Prostate gland (tissue), 2 donors: ENCODE measurements around the gene SMURF2. TPM values are rescaled to one million over a fixed set of nuclear protein-coding genes. Genes with fewer than 3 reads are reported as not detected.
"Not testable (repeated sequence)": the region's sequence is repeated elsewhere in the genome, so short reads cannot be mapped to it uniquely, and the experiment has no call there.

ENCODE experiments used
- DNase-seq: peaks from one replicate; pipeline ENCODE4 v3.0.0-alpha.2; 2019; ENCODE audit warnings: low spot score
- H3K27ac ChIP-seq, 2 donors: fragments of 200-600 bp; sonication (generic); 2 replicates each; pipeline ENCODE4 v1.5.1; 2017 to 2019
- H3K27me3 ChIP-seq: fragments of 200-600 bp; sonication (generic); replicated peaks from 2 replicates; pipeline ENCODE4 v1.5.1; 2019; ENCODE audit not compliant: insufficient read depth
- H3K36me3 ChIP-seq, 2 donors: fragments of 200-600 bp; sonication (generic); 1 replicate in 1 of 2; 2 replicates in 1 of 2; pipeline versions ENCODE4 v1.5.1 to v1.8.1; 2017 to 2019
- H3K4me1 ChIP-seq: fragments of 200-600 bp; sonication (generic); replicated peaks from 2 replicates; pipeline ENCODE4 v1.5.1; 2019
- H3K4me3 ChIP-seq, 2 donors: fragments of 200-600 bp; sonication (generic); 2 replicates each; pipeline ENCODE4 v1.5.1; 2017 to 2019
- H3K9me3 ChIP-seq: fragments of 200-600 bp; sonication (generic); 2 replicates; pipeline ENCODE4 v1.5.1; 2017
- CTCF ChIP-seq, 4 experiments: fragments of 200-600 bp in 2 of 4; fragments of 450-650 bp in 2 of 4; sonication (generic) in 2 of 4; IDR thresholded peaks; 1 replicate in 3 of 4; 2 replicates in 1 of 4; pipeline ENCODE4 v1.5.1; 2016 to 2019; ENCODE audit warnings: antibody characterized with exemption in 4 of 4, mild to moderate bottlenecking in 2 of 4, moderate library complexity in 2 of 4
- POLR2A ChIP-seq: fragments of 450-650 bp; IDR thresholded peaks from one replicate; pipeline ENCODE4 v1.6.1; 2016; ENCODE audit warnings: antibody characterized with exemption, mild to moderate bottlenecking
- POLR2AphosphoS5 ChIP-seq: sonication (generic); formaldehyde crosslinking; IDR thresholded peaks from one replicate; pipeline ENCODE4 v1.6.1; 2017; ENCODE audit warnings: antibody characterized with exemption
- WGBS: methylation state at CpG from one replicate; pipeline ENCODE4 v1.1.5; 2018; 5-methylcytosine and 5-hydroxymethylcytosine counted together
- intact Hi-C: fragments of 100-400 bp; cut with DNase I; formaldehyde crosslinking; loops from one replicate; pipeline ENCODE4 v1.14.2; 2022
- total RNA-seq, 2 donors: library from RNA; depleted of rRNA; stranded (reverse); fragments of >200 nt; gene quantifications; one replicate each; pipeline ENCODE4 v1.1.0, GENCODE V29; 2016

Gene SMURF2
- total RNA-seq, 2 donors from 2014 or later, result 21.5 to 29.1 TPM

- TF ChIP-seq POLR2A, result no peak
- TF ChIP-seq POLR2AphosphoS5, result peak; percentile 22
- no peaks in the 10 kb centered on the region for H3K36me3 ChIP-seq
- DNase-seq, result peak; percentile 42
- H3K27me3 ChIP-seq, result no peaks in the 10 kb centered on the region
- no peaks in the 10 kb centered on the region for H3K4me1 ChIP-seq
- peak overlapping the region; percentile 76 to 92 for H3K4me3 ChIP-seq
- peak overlapping the region; percentile 91 to 97 for H3K27ac ChIP-seq
- no peaks in the 10 kb centered on the region for H3K9me3 ChIP-seq
- intact Hi-C loops, result loop anchor here (5.0 kb wide), 1 partner anchor 161 kb away; no protein-coding TSS in a partner anchor
- 58% methylated on average over 18 of the region's 18 CpGs for WGBS
Observed at GRCh38 chr17:64662774-64663367, 764 bp upstream of the SMURF2 start.

- Histone ChIP-seq H3K27ac (peak overlapping the region; percentile 91 to 97), H3K27me3 (no peaks in the 10 kb centered on the region), H3K4me1 (no peaks in the 10 kb centered on the region), H3K36me3 (no peaks in the 10 kb centered on the region), H3K9me3 (no peaks in the 10 kb centered on the region), H3K4me3 (peak overlapping the region; percentile 76 to 92)
- 0% methylated on average over 27 of the region's 32 CpGs for WGBS
- peak; percentile 61 for DNase-seq
- TF ChIP-seq POLR2AphosphoS5 (no peak), CTCF (IDR thresholded peaks at IDR 0.05) (no peak), POLR2A (no peak)
- intact Hi-C loops, result loop anchor here (5.0 kb wide), 1 partner anchor 159 kb away; no protein-coding TSS in a partner anchor
Observed at GRCh38 chr17:64661726-64661975, 456 bp downstream of the SMURF2 start.

GRCh38 chr17:64660978-64661725 is 955 bp downstream of the SMURF2 start:
- not testable (repeated sequence) for H3K36me3 ChIP-seq, H3K9me3 ChIP-seq, H3K4me1 ChIP-seq, H3K27me3 ChIP-seq
- peak overlapping the region; percentile 76 to 92 for H3K4me3 ChIP-seq
- WGBS, result under 1% methylated on average over 37 of the region's 37 CpGs
- peak; percentile 22 for DNase-seq
- intact Hi-C loops, result loop anchor here (5.0 kb wide), 1 partner anchor 159 kb away; no protein-coding TSS in a partner anchor
- peak overlapping the region; percentile 91 to 97 for H3K27ac ChIP-seq

GRCh38 chr17:64660195-64660977 is 1.7 kb downstream of the SMURF2 start:
- peak overlapping the region; percentile 76 to 92 for H3K4me3 ChIP-seq
- not testable (repeated sequence) for H3K36me3 ChIP-seq, H3K27me3 ChIP-seq, H3K4me1 ChIP-seq, DNase-seq, H3K9me3 ChIP-seq
- intact Hi-C loops, result loop anchor here (5.0 kb wide), 1 partner anchor 158 kb away; no protein-coding TSS in a partner anchor
- peak overlapping the region; percentile 91 to 97 for H3K27ac ChIP-seq
- WGBS, result 5% methylated on average over 11 of the region's 11 CpGs

GRCh38 chr17:64658931-64659330 is 3.2 kb downstream of the SMURF2 start:
- no peak for TF ChIP-seq CTCF (IDR thresholded peaks at IDR 0.05)
- no peak for TF ChIP-seq POLR2A
- TF ChIP-seq POLR2AphosphoS5, result no peak
- Histone ChIP-seq H3K36me3 (no peaks in the 10 kb centered on the region), H3K27ac (no peak overlapping the region), H3K9me3 (no peaks in the 10 kb centered on the region), H3K27me3 (no peaks in the 10 kb centered on the region), H3K4me1 (no peaks in the 10 kb centered on the region), H3K4me3 (no peak overlapping the region)
- intact Hi-C loops, result no loop called here
- DNase-seq, result no peak

- no peaks in the 10 kb centered on the region for H3K36me3 ChIP-seq
- 79% methylated on average over 6 of the region's 6 CpGs for WGBS
- no peak overlapping the region for H3K27ac ChIP-seq
- no peak overlapping the region for H3K4me3 ChIP-seq
- H3K27me3 ChIP-seq, result no peaks in the 10 kb centered on the region
- DNase-seq, result no peak
- no peaks in the 10 kb centered on the region for H3K4me1 ChIP-seq
- TF ChIP-seq POLR2AphosphoS5 (no peak), CTCF (IDR thresholded peaks at IDR 0.05) (no peak), POLR2A (no peak)
- intact Hi-C loops, result no loop called here
- H3K9me3 ChIP-seq, result no peaks in the 10 kb centered on the region
Observed at GRCh38 chr17:64657610-64658125, 4.4 kb downstream of the SMURF2 start.
